ENCODE results near the gene TNK2.

DNA sequence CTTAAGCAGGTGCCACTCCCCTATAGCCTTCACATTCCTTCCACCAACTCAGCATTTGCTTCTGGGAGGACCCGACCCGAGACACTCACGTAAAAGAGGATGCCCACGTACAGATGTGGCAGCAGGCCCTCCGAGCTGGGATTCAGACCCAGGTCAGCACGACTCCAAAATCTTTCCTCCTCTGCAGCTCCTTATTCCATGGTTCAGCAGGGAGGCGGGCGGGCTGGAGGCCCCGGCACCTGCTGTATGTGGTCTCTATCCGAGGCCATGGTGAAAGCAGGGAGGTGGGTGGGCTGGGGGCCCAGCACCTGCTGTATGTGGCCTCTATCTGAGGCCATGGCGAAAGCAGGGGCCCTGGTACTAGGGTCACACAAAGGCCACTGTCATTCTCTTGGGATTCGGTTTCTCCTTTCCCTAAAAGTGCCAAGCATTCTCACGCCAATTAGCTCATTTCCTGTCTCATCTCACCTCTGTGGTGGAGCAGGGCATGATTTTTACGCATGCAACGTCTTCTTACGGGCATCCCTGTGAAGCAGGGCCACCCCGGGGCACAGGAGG is 90.7 kb downstream of the TNK2 start:
- TF ChIP-seq, protein P1, sequence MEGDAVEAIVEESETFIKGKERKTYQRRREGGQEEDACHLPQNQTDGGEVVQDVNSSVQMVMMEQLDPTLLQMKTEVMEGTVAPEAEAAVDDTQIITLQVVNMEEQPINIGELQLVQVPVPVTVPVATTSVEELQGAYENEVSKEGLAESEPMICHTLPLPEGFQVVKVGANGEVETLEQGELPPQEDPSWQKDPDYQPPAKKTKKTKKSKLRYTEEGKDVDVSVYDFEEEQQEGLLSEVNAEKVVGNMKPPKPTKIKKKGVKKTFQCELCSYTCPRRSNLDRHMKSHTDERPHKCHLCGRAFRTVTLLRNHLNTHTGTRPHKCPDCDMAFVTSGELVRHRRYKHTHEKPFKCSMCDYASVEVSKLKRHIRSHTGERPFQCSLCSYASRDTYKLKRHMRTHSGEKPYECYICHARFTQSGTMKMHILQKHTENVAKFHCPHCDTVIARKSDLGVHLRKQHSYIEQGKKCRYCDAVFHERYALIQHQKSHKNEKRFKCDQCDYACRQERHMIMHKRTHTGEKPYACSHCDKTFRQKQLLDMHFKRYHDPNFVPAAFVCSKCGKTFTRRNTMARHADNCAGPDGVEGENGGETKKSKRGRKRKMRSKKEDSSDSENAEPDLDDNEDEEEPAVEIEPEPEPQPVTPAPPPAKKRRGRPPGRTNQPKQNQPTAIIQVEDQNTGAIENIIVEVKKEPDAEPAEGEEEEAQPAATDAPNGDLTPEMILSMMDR (IDR thresholded peaks at IDR 0.05), result no peak
- TF ChIP-seq POLR2A (IDR thresholded peaks at IDR 0.05), result no peak

All from esophagus squamous epithelium (tissue), 4 donors.